Psoas muscle (tissue), 8 donors: ENCODE measurements around the gene ESYT1. TPM values are rescaled to one million over a fixed set of nuclear protein-coding genes. Genes with fewer than 3 reads are reported as not detected.

Experiments used
- ATAC-seq, 4 donors: fragments of 200-7000 bp; cut with Tn5 transposase; one replicate each; pipeline ENCODE4 v1.9.1; 2020; ENCODE audit warnings: moderate library complexity in 3 of 4, mild to moderate bottlenecking in 2 of 4
- DNase-seq, 2 donors: peaks; one replicate each; pipeline ENCODE4 v3.0.0-alpha.2; 2020
- H3K27ac ChIP-seq: fragments of 200-600 bp; one replicate; pipeline ENCODE4 v1.8.0; 2022
- H3K27me3 ChIP-seq, 3 donors: fragments of 200-600 bp in 1 of 3; one replicate each; pipeline versions ENCODE4 v1.6.1 to v1.8.0; 2013 to 2022; ENCODE audit warnings: low read length in 2 of 3, mild to moderate bottlenecking in 2 of 3, moderate library complexity in 1 of 3; ENCODE audit not compliant: insufficient read depth in 3 of 3
- H3K36me3 ChIP-seq, 2 donors: fragments of 200-600 bp in 1 of 2; one replicate each; pipeline versions ENCODE4 v1.6.1 to v1.8.0; 2013 to 2022; ENCODE audit warnings: low read depth in 1 of 2, mild to moderate bottlenecking in 1 of 2, moderate library complexity in 1 of 2; ENCODE audit not compliant: insufficient read depth in 1 of 2
- H3K4me1 ChIP-seq: fragments of 200-600 bp; one replicate; pipeline ENCODE4 v1.8.0; 2022
- H3K4me3 ChIP-seq: fragments of 200-600 bp; one replicate; pipeline ENCODE4 v1.8.0; 2022; ENCODE audit warnings: mild to moderate bottlenecking
- H3K9me3 ChIP-seq: fragments of 200-600 bp; one replicate; pipeline ENCODE4 v1.8.0; 2022
- CTCF ChIP-seq: fragments of 200-600 bp; IDR thresholded peaks from one replicate; pipeline ENCODE4 v1.8.0; 2022; ENCODE audit warnings: antibody characterized with exemption
- WGBS, 3 donors: extraction: QIAGEN DNeasy Blood & Tissue Kit; methylation state at CpG; one replicate each; pipeline versions ENCODE4 v1.1.6 to v1.1.7; 2013; 5-methylcytosine and 5-hydroxymethylcytosine counted together
- intact Hi-C, 2 donors: fragments of 100-400 bp; cut with DNase I; formaldehyde crosslinking; loops; one replicate each; pipeline versions ENCODE4 v1.11.0 to v1.14.2; 2022
- polyA plus RNA-seq, 3 donors: library from polyadenylated mRNA; stranded (reverse); fragments of 200-250 nt; gene quantifications; one replicate each; pipeline ENCODE4 v1.2.3, GENCODE V29; 2013
- total RNA-seq, 4 donors: library from RNA; stranded (reverse); fragmentation: NEBNext Ultra II Directional in 2 of 4; extraction: Animal tissue kit (Norgen Biotek cat#: 25700) in 2 of 4; gene quantifications; one replicate each; pipeline versions ENCODE4 v1.2.1 to v1.2.4, GENCODE V29; 2021 to 2023
- donor health status: healthy with polysubstance abuse.
- donor health status: DM: no; HTN: no; CAD: no; lungs with moderate emphysema.
- donor health status: Bipolar disorder and iron deficiency.
- donor health status: healthy.
- donor health status: DM: yes; HTN: yes; CAD: no.
- donor health status: DM: no; HTN: no; CAD: no.
- donor health status: DM: no; HTN: no; CAD: no.
- donor health status: DM: yes; HTN: yes; CAD: no.

The ESYT1 gene
- total and polyA plus RNA-seq, 7 donors: 20.2 to 57.4 (median 40.6) TPM

GRCh38 chr12:56124133-56124532 is 3.9 kb upstream of the ESYT1 start:
- H3K4me1 ChIP-seq: peaks cover 46% of the 10 kb centered on the region
- DNase-seq (no peak), ATAC-seq (no peak)
- 90 to 94% (median 91%) methylated on average over 4 of the region's 4 CpGs for WGBS, 3 donors
- intact Hi-C loops: loop anchor here in 1 of 2 donors (5.0 to 10.0 kb wide), 2 partner anchors 33 to 341 kb away; partner anchors contain the start of genes MYL6 and SPRYD4
- H3K4me3 ChIP-seq: no peak overlapping the region
- H3K9me3 ChIP-seq: no peaks in the 10 kb centered on the region
- TF ChIP-seq CTCF: no peak
- H3K36me3 ChIP-seq: peaks cover 3 to 25% of the 10 kb centered on the region in 2 donors
- H3K27me3 ChIP-seq: no peaks in the 10 kb centered on the region
- H3K27ac ChIP-seq: peak overlapping the region; percentile 95

GRCh38 chr12:56126732-56127239 is 1.3 kb upstream of the ESYT1 start:
- no peak for TF ChIP-seq CTCF
- Histone ChIP-seq H3K27me3 (no peaks in the 10 kb centered on the region), H3K4me1 (peaks cover 35% of the 10 kb centered on the region), H3K36me3 (peaks cover 0 to 23% of the 10 kb centered on the region in 2 donors), H3K27ac (peak overlapping the region; percentile 95), H3K9me3 (no peaks in the 10 kb centered on the region), H3K4me3 (peak overlapping the region; percentile 86)
- ATAC-seq: no peak
- intact Hi-C loops: loop anchor here (5.0 to 10.0 kb wide), 3 partner anchors 131 to 341 kb away; partner anchors contain the start of genes SPRYD4 (in 2 of the 2) and ANKRD52 (in 1 of the 2)
- 50 to 56% (median 55%) methylated on average over 3 of the region's 3 CpGs for WGBS, 3 donors
- no peak for DNase-seq

- TF ChIP-seq CTCF: no peak
- Histone ChIP-seq H3K4me3 (peak overlapping the region; percentile 86), H3K27ac (peak overlapping the region; percentile 95), H3K4me1 (peaks cover 28% of the 10 kb centered on the region), H3K27me3 (no peaks in the 10 kb centered on the region), H3K9me3 (no peaks in the 10 kb centered on the region), H3K36me3 (peaks cover 0 to 23% of the 10 kb centered on the region in 2 donors)
- 0 to 1% (median 0%) methylated on average over 8 of the region's 8 CpGs for WGBS, 3 donors
- ATAC-seq: no peak
- intact Hi-C loops: loop anchor here (5.0 to 10.0 kb wide), 3 partner anchors 130 to 340 kb away; partner anchors contain the start of genes SPRYD4 (in 2 of the 2) and ANKRD52 (in 1 of the 2)
- DNase-seq: no peak
Measured at GRCh38 chr12:56127485-56127887, 581 bp upstream of the ESYT1 start.

- DNase-seq: peak; percentile 35 to 69
- intact Hi-C loops: loop anchor here (5.0 to 10.0 kb wide), 3 partner anchors 129 to 339 kb away; partner anchors contain the start of genes SPRYD4 (in 2 of the 2) and ANKRD52 (in 1 of the 2)
Measured at GRCh38 chr12:56128670-56129205, 671 bp downstream of the ESYT1 start.

More at GRCh38 chr12:56128670-56129205, 671 bp downstream of the ESYT1 start:
- Histone ChIP-seq H3K9me3 (no peaks in the 10 kb centered on the region), H3K27ac (peak overlapping the region; percentile 95), H3K4me3 (peak overlapping the region; percentile 86), H3K27me3 (no peaks in the 10 kb centered on the region), H3K4me1 (peaks cover 23% of the 10 kb centered on the region), H3K36me3 (peaks cover 0 to 35% of the 10 kb centered on the region in 2 donors)
- peak in 2 of 4 donors; percentile 11 to 26 for ATAC-seq
- WGBS, 3 donors: 0 to 1% (median 1%) methylated on average over 20 of the region's 20 CpGs
- no peak for TF ChIP-seq CTCF
